HL-60 (cell line): ENCODE measurements around the gene TMCO4.

Experiments
- CTCF ChIP-seq: IDR thresholded peaks from one replicate; pipeline ENCODE4 v1.5.1; 2011; ENCODE audit warnings: low read length, control low read depth, inconsistent platforms; ENCODE audit not compliant: insufficient read depth
- POLR2AphosphoS5 ChIP-seq: IDR thresholded peaks from 2 replicates; pipeline ENCODE4 v1.6.1; 2012; ENCODE audit warnings: low read depth
- REST ChIP-seq: IDR thresholded peaks from 2 replicates; pipeline ENCODE4 v1.6.1; 2012; ENCODE audit warnings: low read depth; ENCODE audit not compliant: insufficient replicate concordance
- SPI1 ChIP-seq: IDR thresholded peaks from 2 replicates; pipeline ENCODE4 v1.6.1; 2012; ENCODE audit warnings: low read depth, mild to moderate bottlenecking, borderline replicate concordance

DNA sequence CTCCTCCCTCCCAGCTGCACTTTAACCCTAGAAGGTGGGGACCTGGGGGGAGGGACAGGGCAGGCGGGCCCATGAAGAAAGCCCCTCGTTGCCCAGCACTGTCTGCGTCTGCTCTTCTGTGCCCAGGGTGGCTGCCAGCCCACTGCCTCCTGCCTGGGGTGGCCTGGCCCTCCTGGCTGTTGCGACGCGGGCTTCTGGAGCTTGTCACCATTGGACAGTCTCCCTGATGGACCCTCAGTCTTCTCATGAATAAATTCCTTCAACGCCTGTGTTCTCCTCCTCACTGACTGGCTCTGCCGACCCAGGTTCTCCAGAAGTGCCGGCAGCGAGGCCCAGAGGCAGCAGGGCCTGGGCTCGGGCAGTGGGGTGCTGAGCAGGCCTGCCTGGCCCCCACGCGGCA, 141.5 kb downstream of the TMCO4 start:
- TF ChIP-seq CTCF (no peak), POLR2AphosphoS5 (no peak), SPI1 (no peak), REST (no peak)
